GM11168 (cell line): ENCODE data around the gene NSA2.

Experiments used
- in situ Hi-C: fragments of 300-500 bp; cut with MboI; formaldehyde crosslinking; loops from one replicate; pipeline ENCODE4 v1.12.0; 2022; ENCODE audit warnings: low sequenced_read_pairs; ENCODE audit not compliant: unreplicated experiment

Gene NSA2

DNA sequence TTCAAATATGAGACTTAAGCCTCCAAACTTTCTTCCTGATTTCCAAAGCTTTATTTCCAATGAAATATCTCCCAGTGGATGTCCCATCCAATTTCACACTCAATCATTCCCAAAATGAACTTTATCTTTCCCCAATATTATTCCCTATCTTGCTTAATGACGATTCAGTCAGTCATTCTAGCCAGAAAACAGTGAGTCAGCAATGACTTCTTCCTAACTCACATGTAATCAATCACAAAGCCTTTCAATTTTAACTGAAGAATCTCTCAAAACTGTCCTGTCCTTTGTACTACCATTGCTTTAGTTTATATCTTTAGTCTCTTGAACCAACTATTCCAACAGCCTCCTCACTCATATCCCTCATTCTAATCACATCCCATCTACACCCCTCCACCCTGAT lies 34.9 kb downstream of the NSA2 start:
- in situ Hi-C loops = no loop called here

DNA sequence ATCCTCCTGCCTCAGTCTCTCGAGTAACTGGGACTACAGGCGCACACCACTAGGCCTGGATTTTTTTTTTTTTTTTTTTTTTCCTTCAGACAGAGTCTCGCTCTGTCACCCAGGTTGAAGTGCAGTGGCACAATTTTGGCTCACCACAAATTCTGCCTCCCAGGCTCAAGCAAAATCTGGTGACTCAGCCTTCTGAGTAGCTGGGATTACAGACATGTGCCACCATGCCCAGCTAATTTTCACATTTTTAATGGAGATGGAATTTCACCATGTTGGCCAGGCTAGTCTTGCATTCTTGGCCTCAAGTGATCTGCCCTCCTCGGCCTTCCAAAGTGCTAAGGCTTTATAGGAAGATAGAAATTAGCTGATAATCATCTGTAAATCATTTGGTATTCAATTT lies 43.9 kb downstream of the NSA2 start:
- in situ Hi-C loops = no loop called here

DNA sequence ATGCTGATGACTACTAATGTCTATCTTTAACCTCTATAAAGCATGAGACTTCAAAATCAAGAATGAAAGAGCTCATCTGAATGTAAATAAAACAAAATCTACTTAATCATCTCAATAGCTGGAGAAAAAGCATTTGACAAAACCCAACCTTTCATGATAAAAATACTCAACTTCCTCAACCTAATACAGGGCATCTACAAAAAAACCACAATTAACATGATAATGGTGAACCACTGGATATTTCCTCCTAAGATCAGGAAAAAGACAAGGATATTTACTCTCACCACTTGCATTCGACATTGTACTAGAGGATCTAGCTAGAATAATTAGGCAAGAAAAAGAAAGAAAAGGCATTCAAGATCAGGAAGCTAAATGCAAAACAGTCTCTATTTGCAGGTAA lies 49.8 kb downstream of the NSA2 start:
- in situ Hi-C loops = no loop called here

DNA sequence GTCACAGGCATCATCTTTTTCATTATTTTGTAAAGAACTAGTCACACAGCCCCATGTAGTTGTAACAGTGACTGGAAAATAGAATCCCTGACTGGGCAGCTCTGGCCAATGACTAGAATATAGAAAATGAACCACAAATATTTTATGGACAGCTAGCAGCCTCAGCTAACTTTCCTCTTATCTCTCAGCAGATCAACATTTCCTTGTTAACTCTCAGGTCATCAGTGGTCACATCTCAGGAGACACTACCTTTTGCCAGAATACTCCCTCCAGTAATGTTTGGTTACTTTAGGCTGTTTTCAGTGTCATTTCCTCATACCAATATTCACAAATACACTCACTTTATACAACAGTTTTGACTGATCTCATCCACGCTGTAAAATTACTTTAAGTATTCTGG lies 55.2 kb downstream of the NSA2 start:
- in situ Hi-C loops = no loop called here

DNA sequence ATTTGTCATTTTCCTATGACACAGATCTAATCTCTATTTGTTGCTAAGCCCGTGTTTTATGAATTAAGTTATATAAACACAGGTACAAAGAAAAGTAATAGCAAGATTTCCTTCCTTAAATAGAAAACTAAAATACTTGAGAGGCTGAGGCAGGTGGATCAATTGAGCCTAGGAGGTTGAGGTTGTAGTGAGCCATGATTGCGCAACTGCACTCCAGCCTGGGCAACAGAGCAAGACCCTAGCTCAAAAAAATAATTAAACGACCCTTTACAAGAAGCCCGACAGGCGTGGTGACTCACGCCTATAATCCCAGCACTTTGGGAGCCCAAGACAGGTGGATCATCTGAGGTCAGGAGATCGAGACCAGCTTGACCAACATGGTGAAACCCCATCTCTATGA lies 62.4 kb downstream of the NSA2 start:
- in situ Hi-C loops = no loop called here
